ENCODE results near the gene FAM107B.

DNA sequence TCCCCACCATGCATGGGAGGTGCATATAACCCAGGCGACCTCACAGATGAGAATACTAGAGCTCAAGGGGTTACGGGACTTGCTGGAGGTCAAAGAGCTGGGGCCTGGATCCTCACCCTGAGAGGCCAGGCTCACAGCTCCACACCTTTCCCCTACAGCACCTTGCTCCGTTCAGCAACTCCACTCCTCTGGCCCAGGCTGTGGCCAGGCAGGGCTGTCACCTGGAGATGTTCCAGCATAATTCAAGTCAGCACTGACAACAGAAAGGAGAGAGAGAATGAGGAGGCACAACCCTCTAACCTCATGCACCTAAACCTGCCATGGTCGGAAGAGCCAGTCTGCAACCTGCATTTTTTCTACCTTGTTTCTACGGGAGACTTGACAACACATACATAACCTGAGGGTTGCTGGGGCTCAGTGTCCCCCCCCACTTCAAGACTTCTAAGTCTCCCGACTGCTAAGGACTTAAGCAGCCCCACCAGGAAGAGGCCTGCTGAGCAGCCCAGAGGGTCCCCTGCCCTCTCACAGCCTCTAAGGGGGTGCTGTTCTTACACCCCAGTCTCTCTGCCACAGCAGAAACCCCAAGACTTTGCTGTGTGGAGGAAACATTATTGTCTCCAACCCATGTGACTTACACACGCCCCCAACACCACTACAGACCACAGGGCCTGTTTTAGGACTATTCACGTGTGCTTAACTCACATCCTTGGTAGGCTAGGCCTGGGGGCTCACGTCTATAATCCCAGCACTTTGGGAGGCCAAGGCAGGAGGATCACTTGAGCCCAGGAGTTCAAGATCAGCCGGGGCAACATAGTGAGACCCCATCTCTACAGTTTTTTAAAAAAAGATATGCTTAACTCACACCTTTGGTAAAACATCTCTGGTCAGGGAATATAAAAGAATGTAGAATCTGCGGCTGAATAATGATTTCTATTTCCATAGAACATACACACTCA, 175.6 kb downstream of the FAM107B start:
- TF ChIP-seq, protein P1, sequence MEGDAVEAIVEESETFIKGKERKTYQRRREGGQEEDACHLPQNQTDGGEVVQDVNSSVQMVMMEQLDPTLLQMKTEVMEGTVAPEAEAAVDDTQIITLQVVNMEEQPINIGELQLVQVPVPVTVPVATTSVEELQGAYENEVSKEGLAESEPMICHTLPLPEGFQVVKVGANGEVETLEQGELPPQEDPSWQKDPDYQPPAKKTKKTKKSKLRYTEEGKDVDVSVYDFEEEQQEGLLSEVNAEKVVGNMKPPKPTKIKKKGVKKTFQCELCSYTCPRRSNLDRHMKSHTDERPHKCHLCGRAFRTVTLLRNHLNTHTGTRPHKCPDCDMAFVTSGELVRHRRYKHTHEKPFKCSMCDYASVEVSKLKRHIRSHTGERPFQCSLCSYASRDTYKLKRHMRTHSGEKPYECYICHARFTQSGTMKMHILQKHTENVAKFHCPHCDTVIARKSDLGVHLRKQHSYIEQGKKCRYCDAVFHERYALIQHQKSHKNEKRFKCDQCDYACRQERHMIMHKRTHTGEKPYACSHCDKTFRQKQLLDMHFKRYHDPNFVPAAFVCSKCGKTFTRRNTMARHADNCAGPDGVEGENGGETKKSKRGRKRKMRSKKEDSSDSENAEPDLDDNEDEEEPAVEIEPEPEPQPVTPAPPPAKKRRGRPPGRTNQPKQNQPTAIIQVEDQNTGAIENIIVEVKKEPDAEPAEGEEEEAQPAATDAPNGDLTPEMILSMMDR (IDR thresholded peaks at IDR 0.05), result no peak
- no peak for TF ChIP-seq POLR2A (IDR thresholded peaks at IDR 0.05)
- TF ChIP-seq POLR2AphosphoS5 (IDR thresholded peaks at IDR 0.05), result no peak

All from breast epithelium (tissue), 3 donors.